NCI-H1048 (cell line): ENCODE results near the gene DBF4.
"Not testable (repeated sequence)": the region's sequence is repeated elsewhere in the genome, so short reads cannot be mapped to it uniquely, and the experiment has no call there.

Experiments
- DNase-seq: peaks from one replicate; lab custom pipeline; 2025; lab: John Stamatoyannopoulos, UW

The DBF4 gene, protein sequence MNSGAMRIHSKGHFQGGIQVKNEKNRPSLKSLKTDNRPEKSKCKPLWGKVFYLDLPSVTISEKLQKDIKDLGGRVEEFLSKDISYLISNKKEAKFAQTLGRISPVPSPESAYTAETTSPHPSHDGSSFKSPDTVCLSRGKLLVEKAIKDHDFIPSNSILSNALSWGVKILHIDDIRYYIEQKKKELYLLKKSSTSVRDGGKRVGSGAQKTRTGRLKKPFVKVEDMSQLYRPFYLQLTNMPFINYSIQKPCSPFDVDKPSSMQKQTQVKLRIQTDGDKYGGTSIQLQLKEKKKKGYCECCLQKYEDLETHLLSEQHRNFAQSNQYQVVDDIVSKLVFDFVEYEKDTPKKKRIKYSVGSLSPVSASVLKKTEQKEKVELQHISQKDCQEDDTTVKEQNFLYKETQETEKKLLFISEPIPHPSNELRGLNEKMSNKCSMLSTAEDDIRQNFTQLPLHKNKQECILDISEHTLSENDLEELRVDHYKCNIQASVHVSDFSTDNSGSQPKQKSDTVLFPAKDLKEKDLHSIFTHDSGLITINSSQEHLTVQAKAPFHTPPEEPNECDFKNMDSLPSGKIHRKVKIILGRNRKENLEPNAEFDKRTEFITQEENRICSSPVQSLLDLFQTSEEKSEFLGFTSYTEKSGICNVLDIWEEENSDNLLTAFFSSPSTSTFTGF

DNA sequence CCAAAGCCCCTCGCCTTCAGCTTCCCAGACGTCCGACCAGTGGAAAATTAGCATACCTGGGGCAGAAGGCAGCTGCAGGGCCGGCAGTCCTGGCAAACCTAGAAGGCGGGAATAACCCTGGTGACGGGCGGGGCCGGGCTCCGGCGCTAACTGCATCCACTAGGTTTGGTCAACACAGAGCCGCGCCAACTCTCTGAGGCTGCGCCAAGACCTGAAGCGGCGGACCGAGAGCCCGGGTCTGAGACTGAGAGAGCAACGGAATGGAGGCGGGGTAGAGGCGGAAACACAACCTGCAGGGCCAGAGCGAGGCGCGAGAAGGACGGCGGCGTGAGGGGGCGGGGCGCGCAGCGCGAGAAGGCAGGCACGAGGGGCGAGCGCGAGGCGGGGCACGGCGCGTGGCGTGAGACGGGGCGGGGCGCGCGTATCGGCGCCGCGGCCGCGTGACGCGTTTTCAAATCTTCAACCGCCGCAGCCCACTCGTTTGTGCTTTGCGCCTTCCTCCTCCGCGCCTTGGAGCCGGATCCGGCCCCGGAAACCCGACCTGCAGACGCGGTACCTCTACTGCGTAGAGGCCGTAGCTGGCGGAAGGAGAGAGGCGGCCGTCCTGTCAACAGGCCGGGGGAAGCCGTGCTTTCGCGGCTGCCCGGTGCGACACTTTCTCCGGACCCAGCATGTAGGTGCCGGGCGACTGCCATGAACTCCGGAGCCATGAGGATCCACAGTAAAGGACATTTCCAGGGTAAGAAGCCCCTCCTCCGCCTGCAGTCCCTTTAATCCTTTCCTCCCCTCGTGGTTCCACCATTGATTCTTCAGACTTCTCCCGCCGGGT lies at the start of gene DBF4, which contains the start of gene SLC25A40:
Gene DBF4, plus strand, starts transcription at position 454 of the 829 bp plus-strand sequence. Its CDS starts 240 bp downstream, at position 694.
Gene SLC25A40, minus strand, starts transcription at position 321 of the 829 bp plus-strand sequence. CDS start 17,633 bp downstream, outside the sequence.
- DNase-seq = peak; percentile 90

DNA sequence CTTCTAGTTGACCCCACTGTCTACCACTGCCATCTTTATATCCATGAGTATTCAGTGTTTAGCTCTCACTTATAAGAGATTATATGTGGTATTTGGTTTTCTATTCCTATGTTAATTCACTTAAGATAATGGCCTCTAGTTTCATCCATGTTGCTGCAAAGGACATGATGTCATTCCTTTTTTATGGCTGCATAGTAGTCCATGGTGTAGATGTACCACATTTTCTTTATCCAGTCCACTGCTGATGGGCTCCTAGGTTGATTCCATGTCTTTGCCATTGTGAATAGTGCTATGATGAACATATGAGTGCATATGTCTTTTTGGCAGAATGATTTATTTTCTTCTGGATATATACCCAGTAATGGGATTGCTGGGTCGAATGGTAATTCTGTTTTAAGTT lies 47.9 kb upstream of the DBF4 start:
- DNase-seq = not testable (repeated sequence)

DNA sequence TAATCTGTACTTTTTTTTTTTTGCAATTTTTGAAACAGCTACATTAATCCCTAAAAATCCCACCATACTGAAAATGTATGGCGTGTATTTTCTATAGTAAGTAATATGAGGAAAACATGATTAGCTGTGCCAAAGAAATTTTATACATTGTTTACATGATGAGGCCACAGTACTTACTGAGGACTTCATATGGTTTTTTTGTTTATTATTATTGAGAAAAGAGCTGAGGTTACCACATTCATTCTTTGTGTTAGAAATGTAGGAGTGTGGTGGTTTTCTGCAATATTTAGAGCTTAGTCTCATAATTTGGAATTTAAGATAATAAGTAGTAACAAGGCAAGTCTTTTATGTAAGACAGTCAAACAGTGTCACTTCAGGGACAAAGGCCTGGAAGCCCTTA lies 45.2 kb upstream of the DBF4 start:
- no peak for DNase-seq

DNA sequence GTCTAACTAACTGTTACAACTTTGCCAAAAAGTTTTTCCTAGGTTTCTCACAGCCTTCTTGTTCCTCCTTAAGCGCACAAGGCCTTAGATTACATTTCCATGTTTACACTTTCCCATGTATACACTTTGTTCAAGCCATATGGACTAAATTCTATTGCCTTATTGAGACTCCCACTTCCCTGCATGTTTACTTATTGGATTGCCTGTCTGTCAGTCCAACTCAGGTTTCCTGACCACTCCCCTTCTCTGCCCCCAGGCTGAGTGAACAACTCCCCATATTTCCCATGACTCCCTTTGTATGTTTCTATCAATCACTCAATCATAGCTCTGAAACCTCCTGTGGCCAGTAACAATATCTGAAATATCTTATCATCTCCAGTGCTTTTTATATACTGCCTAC lies 43.2 kb upstream of the DBF4 start:
- DNase-seq = no peak

DNA sequence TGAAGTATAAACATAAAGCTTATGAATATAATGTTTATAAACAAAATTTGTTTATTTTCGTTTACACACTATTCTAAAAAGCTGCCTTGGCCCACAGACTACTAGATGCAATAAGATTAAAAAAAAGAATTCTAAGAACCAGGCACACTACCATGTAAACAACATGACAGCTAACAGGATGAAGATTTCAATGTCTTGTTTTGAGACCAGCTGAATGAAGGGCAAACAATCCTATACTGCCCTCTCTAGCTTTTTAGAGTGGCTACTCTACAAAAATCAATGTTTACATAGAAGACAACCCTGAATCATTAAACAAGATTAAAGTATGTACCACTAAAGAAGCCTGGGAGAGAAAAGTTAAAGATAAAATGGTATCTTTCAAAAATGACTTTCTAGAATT lies 38.7 kb upstream of the DBF4 start:
- no peak for DNase-seq

DNA sequence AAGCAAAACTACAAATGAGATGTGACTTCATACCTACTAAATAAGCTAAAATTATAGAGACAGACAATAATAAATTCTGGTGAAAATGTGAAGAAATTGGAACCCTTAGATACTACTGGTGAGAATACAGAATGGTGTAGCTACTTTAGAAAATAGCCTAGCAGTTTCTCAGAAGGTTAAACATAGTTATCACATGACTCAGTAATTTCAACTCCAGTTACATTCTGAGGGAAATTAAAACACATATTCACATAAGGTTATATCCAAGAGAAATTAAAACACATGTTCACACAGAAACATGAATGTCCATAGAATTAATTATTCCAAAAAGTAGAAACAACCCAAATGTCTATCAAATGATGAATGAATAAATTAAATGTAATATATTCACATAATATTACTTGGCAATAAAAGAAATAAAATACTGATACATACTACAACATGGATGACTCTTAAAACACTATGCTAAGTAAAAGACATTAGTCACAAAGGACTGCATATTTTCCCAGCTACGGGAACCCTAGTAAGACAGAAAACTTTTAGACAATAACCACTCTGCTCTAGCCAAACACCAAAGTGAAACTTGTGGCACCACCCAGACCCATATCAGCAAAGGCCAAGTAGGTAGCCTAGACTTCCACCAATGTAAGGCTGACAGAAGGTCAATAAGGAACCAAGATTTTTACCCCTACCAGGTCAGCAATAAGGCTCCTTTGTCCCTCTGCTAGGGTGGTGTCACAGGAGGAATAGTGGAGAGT lies 25.3 kb upstream of the DBF4 start:
- no peak for DNase-seq

DNA sequence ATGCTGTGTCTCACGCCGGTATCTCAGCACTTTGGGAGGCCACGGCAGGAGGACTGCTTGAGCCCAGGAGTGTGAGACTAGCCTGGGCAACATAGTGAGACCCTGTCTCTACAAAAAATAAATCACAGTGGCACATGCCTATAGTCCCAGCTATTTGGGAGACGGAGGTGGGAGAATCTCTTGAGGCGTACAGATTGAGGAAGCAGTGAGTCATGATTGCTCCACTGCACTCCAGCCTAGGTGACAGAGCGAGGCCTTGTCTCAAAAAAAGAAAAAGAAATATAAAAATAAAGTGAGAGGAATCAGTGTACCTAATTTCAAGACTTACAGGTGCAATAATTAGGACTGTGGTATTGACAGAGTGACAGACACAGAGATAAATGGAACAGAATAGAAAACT lies 24.0 kb upstream of the DBF4 start:
- no peak for DNase-seq

DNA sequence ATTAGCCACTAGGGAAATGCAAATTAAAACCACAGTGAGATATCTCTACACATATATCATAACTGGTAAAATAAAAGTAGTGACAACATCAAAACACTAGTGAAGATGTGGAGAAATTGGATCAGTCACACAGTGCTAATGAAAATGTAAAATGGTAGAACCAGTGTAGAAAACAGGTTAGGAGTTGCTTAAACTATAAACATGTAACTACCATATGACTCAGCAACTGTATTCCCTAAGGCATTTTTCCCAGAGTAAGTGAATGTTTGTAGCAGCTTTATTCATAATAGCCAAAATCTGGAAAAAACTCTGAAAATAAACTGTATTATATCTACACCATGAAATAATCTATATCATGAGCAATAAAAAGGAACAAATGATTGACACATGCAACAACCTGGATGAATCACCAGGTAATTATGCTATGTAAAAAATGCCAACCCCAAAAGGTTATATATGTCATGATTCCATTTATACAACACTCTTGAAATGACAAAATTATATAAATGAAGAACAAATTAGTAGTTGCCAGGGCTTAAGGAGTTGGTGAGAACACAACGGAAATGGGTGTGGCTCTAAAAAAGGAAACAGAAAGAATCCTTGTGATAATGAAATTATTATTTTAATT lies 22.9 kb upstream of the DBF4 start:
- DNase-seq = no peak

DNA sequence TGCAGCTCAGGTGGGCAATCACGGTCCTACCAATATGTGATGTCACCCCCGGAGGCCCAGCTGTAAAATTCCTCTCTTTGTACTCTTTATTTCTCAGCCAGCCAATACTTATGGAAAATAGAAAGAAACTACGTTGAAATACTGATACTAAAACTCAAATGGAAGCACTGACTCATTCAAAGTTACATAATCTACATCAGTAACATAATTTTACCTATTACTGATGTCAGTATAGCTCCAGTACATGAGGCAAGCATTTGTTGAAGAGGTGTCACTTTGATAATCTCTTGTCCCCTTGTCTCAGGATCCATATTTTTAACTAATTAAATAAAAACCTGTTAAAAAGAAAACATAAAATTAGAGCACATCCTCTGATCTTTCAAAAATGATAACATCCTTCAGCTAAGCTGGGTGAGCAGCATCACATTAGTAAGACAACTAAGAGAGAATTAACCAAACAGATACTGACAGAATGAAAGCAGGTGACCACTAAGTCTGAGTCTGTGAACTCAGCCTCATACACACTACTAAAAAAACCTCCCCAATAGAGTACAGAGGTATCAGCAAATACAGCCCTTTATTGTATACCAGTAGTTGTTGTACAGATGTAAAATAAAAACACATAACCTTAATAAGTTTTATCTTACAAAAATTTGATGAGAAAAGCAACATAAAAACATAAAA lies 17.7 kb upstream of the DBF4 start:
- DNase-seq = no peak

DNA sequence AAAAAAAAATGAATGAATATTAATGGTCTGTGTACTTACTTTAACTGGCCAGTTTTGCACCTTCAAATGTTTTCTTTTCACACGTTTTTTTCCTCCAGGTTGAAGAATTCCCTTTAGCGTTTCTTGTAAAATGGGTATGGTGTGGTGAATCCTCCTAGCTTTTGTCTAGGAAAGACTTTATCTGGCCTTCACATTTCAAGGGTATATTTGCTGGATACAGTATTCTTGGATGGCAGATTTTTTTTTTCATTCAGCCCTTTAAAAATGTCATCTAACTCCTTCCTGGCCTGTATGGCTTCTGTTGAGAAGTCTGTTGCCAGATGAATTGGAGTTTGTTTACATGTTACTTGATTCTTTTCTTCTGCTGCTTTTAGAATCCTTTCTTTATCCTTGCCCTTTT lies 10.2 kb upstream of the DBF4 start:
- DNase-seq = no peak

DNA sequence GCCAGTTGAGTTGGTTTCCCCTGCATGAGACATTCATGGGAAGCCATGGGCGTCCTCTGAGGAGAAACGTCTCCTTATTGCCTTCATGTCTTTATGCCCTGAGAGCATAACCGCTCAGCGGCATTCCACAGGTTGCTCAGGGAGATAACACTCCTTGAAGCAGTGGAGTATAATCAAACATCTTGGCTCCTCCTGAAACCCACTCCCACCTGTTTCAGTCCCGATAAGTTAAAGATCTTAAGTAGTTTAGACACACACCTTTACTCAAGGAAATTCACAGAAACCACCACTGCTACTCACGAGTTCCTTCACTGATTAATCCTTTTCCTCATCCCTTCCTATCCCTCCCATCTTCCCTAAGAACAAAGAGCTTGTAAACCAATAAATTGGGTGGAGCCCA lies 9.8 kb upstream of the DBF4 start:
- not testable (repeated sequence) for DNase-seq

DNA sequence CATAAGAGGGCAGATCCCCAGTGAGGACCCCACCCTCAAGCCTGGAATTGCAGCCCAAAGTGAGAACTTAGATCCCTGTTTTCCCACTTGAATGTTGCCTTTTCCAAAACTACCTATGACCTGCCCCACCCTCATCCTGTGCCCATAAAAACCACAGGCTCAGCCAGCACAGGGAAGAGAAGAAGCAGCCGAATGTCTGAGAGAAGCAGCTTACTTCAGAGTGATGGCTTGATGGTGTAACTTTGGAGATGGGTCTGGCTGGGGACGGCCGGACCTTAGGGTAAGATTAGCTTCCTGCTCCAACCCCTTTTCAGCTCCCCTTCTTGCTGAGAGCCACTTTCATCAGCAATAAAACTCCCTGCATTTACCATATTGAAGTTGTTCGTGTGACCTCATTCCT lies 5.8 kb upstream of the DBF4 start:
- DNase-seq = no peak

DNA sequence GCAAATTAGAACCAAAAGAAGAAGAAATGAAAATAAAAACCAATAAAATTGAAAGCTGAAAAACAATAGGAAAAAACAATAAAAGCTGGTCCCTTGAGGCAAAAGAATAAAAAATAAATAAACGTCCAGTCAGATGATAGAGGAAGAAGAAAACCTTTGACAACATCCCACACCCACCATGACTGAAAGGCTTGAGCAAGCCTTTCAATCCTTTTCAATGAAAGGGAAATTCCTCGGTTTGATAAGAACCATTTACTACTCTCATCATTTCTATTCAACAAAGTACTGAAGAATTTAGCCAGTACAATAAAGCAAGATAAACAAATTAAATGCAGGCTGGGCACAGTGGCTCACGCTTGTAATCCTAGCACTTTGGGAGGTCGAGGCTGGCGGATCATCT lies 3.9 kb upstream of the DBF4 start:
- DNase-seq = no peak

DNA sequence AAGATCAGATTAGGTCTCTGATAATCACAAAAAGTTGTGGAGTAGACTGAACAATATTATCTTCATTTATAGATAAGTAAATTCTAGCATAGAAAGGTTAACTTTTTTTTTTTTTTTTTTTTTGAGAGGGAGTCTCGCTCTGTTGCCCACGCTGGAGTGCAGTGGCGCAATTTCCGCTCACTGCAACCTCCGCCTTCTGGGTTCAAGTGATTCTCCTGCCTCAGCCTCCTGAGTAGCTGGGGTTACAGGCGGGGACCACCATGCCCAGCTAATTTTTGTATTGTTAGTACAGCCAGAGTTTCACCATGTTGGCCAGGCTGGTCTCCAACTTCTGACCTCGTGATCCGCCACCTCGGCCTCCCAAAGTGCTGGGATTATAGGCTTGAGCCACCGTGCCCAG lies 3.0 kb upstream of the DBF4 start:
- DNase-seq = not testable (repeated sequence)

DNA sequence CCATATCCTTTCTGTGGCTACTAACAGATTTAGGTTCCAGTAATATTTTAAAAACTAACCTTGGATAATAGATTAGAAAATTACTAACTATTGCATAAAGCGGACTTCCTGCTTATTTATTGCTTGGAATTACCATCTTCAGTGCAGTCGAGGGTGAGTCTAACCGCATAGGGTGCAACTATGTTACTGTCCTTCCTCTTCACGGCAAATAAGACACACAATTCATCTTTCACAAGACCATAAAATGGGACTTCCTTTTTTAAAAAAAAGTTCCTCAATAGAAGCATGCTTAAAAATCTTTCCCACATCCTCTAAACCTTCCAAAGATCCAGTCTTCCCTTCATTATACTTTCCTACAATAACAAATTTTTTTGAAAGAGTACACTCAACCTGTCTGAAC lies 2.2 kb upstream of the DBF4 start:
- no peak for DNase-seq

DNA sequence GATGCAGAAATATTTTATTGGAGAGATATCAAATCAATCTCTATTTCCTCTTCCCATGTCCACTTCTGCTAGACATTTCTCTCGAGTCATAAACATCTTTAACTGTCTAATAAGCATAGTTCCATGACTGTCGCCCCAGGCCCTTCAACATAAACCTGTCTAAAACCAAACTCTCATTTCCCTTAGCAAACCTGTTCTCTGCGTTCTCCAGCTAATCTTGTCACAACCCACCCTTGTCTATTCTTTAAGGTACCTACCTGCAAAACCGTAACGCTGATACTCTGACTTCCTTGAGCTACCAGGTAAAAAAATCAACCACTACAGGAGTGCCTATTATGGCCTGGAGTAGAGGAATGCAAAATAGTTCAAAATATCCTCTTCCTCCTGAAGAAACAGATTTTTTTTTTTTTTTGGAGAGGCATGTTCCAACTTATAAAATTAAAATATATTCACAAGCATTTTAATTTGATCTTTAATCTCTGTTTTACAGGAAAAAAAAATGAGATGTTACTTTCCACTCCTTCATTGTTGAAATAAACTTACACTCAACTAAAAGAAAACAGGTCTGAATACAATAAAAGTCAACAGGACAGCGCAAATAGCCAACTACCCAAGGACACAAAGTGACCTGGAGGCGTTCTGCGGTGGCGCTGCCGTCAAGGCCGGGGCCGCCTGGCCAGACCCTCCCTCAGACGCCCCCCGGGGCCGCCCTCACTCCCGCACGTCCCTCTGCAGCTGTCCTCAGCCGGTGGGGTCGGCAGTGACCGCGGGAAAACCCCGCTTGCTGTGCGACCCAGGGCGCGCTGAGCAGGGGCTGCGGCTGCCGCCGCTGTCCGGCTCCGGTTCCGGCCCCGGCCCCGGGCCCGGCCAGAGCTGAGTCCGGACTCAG lies 898 bp upstream of the DBF4 start:
- no peak for DNase-seq

DNA sequence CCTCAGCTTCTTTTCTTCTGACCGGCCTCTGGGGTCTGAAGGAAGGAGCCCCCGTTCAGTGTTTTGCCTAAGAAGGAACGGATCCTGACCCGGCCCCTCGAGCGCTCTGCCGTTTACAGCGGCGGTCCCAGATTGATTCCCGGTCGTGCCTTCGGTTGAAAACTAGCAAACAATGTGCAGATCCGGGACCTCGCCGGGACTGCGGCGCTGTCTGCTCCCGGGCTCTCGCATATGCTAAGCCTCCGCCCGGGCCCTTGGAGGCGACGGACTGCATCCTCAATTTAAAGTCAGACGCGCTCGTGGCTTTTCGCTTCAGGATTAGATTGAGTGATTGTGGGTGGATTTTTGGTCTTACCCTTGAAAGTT lies 559 bp downstream of the DBF4 start:
- DNase-seq = peak; percentile 10

DNA sequence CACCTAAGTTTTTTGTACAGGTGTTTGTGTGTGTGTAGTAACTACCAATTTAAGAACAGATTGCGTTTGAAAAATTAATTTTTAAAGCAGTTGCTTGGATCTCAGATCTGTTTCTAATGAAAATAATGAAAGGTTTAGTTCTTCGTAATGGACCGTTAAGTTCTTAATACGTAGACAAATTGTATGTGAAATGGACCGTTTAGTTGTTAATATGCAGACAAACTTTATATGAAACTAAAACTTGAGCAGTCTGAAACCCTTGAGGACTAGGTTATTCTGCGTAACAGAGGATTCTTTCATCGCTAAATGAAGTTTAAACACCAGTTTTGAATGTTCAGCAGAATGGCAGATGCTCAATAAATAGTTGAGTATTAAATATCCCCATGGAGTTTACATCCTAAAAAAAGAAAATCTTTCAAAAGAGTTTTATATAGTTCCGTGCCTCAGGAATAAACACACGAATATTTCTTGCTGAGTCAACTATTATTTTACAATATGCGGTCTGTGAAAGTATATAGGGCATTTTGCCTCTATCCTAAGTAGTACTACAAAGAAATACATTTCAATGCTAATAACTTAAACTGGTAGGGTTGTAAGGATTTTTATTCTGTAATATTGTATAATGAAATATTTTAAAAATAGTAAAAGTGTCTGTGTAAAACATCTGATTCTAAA lies 1.2 kb downstream of the DBF4 start:
- no peak for DNase-seq

DNA sequence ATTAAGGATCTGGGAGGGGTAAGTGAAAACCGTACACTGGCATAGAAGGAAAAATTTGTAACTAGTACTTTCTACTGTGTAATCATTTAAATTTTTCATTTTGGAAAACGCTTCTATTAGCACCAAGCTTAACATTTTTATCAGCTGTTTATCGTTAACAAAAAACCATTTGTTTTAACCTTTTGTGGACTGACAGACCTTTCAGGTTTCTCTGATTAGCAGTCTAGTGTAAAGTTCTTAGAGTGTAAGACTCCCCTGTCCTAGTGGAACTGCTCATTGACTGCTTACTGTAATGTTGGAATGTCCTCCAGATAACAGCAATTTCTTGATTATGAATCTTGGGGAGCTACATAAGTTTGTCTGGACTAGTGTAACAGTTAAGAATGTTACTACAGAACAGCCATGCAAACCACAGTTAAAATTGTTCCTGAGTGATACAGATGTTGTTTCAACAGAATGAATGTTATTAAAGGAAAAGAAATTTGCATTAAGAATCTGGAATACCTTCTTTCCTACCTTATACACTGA lies 2.0 kb downstream of the DBF4 start:
- no peak for DNase-seq
